Measurements from ENCODE around the gene BTBD9. TPM values are rescaled to one million over a fixed set of nuclear protein-coding genes. Genes with fewer than 3 reads are reported as not detected.

BTBD9 gene
- total and polyA plus RNA-seq, 2 of the 13 experiments (the other 11 are each of a cell fraction or from before 2014, with no cell fraction given): 1.2 to 3.0 TPM

- H3K9ac ChIP-seq (ENCODE audit: insufficient read depth, low read depth, low read length): no peak overlapping the region
Measured at GRCh38 chr6:38262609-38263008, 377.1 kb downstream of the BTBD9 start.

More at GRCh38 chr6:38262609-38263008, 377.1 kb downstream of the BTBD9 start:
- Histone ChIP-seq H3K27ac (ENCODE audit: extremely low read length, insufficient read depth, low read length) (no peak overlapping the region), H3K4me2 (ENCODE audit: low read depth, low read length) (no peak overlapping the region), H2AFZ (ENCODE audit: low read length) (no peak overlapping the region), H3K36me3 (replicated peaks in 1 of 2; ENCODE audit: control insufficient read depth in 1 of 2, insufficient read depth in 2 of 2, low read length in 2 of 2) (no peaks in the 10 kb centered on the region), H3K4me3 (replicated peaks in 1 of 3; ENCODE audit: insufficient read depth in 1 of 3, low read depth in 2 of 3, low read length in 3 of 3) (no peak overlapping the region), H3K27me3 (ENCODE audit: control insufficient read depth in 1 of 2, insufficient read depth in 2 of 2, low read length in 2 of 2) (no peaks in the 10 kb centered on the region), H3K4me1 (ENCODE audit: insufficient read depth, low read length) (peaks cover 23% of the 10 kb centered on the region), H3K79me2 (ENCODE audit: insufficient read depth, low read length) (no peaks in the 10 kb centered on the region), H3K9me3 (ENCODE audit: low read length) (no peaks in the 10 kb centered on the region), H4K20me1 (ENCODE audit: insufficient read depth, low read length) (no peaks in the 10 kb centered on the region)
- DNase-seq (ENCODE audit: low spot score) (no peak), ATAC-seq (no peak), FAIRE-seq (no peak)
- ChIA-PET CTCF (ENCODE audit: low intra/inter-chr PET ratio, low total read pairs) (no interaction called here), POLR2A (no interaction called here)
- TF ChIP-seq ELF4 (CRISPR knock-in tag; IDR thresholded peaks at IDR 0.05; ENCODE audit: borderline replicate concordance) (no peak), ATM (IDR thresholded peaks at IDR 0.05; ENCODE audit: borderline replicate concordance) (no peak), SP2 (CRISPR knock-in tag; IDR thresholded peaks at IDR 0.05) (no peak), ZSCAN31 (CRISPR knock-in tag; IDR thresholded peaks at IDR 0.05; ENCODE audit: low read depth) (no peak), LRRFIP1 (CRISPR knock-in tag; conservative IDR thresholded peaks at IDR 0.05) (no peak), ATRX (CRISPR knock-in tag; IDR thresholded peaks at IDR 0.05; ENCODE audit: borderline replicate concordance) (no peak)
- TF ChIP-seq, protein P1, sequence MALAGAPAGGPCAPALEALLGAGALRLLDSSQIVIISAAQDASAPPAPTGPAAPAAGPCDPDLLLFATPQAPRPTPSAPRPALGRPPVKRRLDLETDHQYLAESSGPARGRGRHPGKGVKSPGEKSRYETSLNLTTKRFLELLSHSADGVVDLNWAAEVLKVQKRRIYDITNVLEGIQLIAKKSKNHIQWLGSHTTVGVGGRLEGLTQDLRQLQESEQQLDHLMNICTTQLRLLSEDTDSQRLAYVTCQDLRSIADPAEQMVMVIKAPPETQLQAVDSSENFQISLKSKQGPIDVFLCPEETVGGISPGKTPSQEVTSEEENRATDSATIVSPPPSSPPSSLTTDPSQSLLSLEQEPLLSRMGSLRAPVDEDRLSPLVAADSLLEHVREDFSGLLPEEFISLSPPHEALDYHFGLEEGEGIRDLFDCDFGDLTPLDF (CRISPR knock-in tag; IDR thresholded peaks at IDR 0.05): no peak
- 74% methylated on average over 2 of the region's 2 CpGs for WGBS (ENCODE audit: low lambda C conversion rate)
- BruUV-seq (replicated peaks): TSS peak; percentile 60
- in situ Hi-C loops (cut with HindIII; ENCODE audit: extremely low pct_ligation_motif_present, low pct_unique_long_range_greater_than_20kb) (no loop called here), intact Hi-C loops (cut with micrococcal nuclease; ENCODE audit: unreplicated experiment) (no loop called here)
